Bronchial epithelial cell (primary cell): Measurements from ENCODE around the gene RABAC1. TPM values are rescaled to one million over a fixed set of nuclear protein-coding genes. Genes with fewer than 3 reads are reported as not detected.
"Not testable (repeated sequence)": the region's sequence is repeated elsewhere in the genome, so short reads cannot be mapped to it uniquely, and the experiment has no call there.

Experiments used
- DNase-seq: peaks from one replicate; pipeline ENCODE4 v3.0.0-alpha.2; 2010; ENCODE audit warnings: low read depth
- FAIRE-seq: peaks from 2 replicates; lab custom pipeline; 2011; peaks lifted over from hg19 to GRCh38; lab: Jason Lieb, UNC
- H3K27me3 ChIP-seq: 2 replicates; pipeline ENCODE4 v1.5.1; 2011; ENCODE audit warnings: low read length; ENCODE audit not compliant: control insufficient read depth, insufficient read depth
- H3K36me3 ChIP-seq: 2 replicates; pipeline ENCODE4 v1.5.1; 2011; ENCODE audit warnings: low read length; ENCODE audit not compliant: control insufficient read depth, insufficient read depth
- H3K4me3 ChIP-seq: 2 replicates; pipeline ENCODE4 v1.5.1; 2011; ENCODE audit warnings: mild to moderate bottlenecking, low read depth, low read length, control low read depth
- total RNA-seq: library from RNA; depleted of rRNA; stranded (reverse); fragments of >200 nt; gene quantifications from 2 replicates; pipeline ENCODE4 v1.2.1, GENCODE V29; 2014
- TF ChIP-seq, protein P1 (sequence below): IDR thresholded peaks from 2 replicates; pipeline ENCODE4 v1.5.1; 2011; ENCODE audit warnings: mild to moderate bottlenecking, moderate library complexity, low read length, control low read depth, inconsistent platforms; ENCODE audit not compliant: insufficient read depth, severe bottlenecking

RABAC1 gene
- total RNA-seq, 1 donor from 2014 or later, result 96.6 TPM

DNA sequence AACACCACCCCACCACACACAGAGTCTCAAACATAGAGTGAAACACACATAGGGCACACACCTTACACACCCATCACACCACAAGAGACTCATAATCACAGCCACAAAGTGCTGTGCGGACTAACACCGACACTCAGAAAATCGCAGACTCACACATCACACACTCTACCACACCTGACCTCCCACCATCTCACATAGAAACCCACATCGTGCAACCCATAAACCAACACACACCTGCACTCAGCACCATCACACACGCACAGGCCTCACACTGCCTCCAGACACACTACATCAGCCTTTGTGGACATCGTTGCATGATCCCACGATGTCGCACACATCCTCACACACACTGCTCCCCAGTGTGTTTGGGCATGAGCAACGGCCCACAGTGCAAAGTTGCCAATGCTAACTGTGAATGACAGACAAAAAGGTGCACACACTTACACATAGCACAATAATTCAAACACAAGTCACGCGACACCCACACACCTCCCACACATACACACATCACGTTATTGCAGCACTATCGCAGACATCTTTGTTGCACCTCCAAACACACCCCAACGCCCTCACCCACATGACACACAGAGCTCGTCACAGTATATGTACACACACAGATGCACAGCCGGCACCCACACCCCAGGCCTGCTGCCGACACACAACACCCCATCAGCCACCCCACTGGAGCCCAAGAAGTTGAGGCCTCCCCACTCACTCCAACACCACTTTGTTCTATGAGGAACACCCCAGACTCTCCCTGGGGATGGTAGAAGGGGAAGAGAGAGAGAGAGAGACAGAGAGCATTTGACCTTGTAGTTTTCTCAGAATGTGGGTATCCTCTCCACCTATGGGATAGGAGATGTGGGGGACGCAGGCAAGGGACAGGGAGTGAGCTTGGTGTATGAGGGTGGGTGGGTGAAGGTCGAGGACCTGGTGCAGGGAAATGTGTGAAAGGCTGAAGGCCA, 36.2 kb upstream of the RABAC1 start:
- H3K36me3 ChIP-seq, result no peaks in the 10 kb centered on the region
- TF ChIP-seq, protein P1, sequence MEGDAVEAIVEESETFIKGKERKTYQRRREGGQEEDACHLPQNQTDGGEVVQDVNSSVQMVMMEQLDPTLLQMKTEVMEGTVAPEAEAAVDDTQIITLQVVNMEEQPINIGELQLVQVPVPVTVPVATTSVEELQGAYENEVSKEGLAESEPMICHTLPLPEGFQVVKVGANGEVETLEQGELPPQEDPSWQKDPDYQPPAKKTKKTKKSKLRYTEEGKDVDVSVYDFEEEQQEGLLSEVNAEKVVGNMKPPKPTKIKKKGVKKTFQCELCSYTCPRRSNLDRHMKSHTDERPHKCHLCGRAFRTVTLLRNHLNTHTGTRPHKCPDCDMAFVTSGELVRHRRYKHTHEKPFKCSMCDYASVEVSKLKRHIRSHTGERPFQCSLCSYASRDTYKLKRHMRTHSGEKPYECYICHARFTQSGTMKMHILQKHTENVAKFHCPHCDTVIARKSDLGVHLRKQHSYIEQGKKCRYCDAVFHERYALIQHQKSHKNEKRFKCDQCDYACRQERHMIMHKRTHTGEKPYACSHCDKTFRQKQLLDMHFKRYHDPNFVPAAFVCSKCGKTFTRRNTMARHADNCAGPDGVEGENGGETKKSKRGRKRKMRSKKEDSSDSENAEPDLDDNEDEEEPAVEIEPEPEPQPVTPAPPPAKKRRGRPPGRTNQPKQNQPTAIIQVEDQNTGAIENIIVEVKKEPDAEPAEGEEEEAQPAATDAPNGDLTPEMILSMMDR, result no peak
- FAIRE-seq (peak; percentile 95), DNase-seq (no peak)
- peaks cover 35% of the 10 kb centered on the region for H3K27me3 ChIP-seq
- H3K4me3 ChIP-seq, result no peak overlapping the region

DNA sequence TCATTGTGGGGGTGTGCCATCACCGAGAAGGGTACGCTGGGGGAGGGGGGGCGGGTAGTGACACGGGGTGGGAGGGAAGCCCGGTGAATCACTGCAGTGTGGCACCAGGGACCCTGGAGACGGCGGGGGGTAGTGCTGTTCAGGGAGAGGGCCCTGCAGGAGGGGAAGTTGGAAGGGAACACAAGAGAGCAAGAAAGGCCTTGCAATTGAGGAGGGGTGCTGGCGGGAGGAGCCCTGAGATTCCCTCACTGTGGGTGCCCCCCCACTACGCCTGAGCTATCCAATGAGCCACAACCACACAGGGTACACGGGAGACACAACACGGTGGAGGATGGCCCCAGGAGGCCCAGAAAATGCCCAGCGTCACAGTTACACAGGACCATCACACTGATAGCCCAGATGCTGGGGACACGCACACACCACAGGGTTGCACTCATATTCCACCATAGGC, 35.4 kb upstream of the RABAC1 start:
- TF ChIP-seq, protein P1, result no peak
- Histone ChIP-seq H3K27me3 (peaks cover 30% of the 10 kb centered on the region), H3K4me3 (no peak overlapping the region), H3K36me3 (no peaks in the 10 kb centered on the region)
- DNase-seq (no peak), FAIRE-seq (no peak)

DNA sequence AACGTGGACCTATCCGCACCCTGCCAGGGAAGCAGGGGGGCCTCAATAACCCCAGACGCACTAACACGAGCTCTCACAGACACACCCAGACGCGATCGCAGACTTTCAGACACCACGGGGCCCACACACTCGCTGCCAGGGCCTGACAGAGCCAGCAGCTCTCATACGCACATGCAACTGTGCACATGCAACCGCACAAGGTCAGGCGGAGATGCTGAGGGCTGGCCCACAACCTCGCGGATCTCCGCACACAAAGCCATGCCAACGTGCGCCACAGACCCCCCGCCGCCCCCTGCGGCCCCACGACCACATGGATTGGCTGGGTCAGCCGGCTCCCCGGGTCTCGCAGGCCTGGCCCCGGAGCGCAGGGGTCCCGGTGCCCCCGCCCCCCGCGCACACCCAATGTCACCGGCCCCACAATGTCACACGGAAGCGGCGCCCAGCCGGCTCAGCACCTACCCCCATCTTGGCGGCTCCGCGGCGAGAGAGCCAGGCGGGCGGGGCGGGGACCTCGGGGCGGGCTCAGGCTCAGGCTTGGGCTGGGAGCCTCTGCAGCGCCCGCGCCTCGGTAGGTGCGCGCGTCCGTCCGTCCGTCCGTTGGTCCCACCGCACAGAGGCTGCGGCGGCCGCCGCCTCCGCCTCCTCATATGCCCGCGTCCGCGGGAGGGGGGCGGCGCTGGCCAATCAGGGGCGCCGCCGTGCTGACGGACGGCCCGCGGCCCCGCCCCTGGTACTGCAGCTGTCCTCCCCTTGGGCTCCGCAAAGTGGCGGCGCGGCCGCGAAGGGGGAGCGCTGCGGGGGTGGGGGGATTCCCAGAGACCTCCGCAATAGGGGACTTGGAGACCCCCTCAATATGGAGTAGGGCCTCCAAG, 34.7 kb upstream of the RABAC1 start, which contains the start of gene ATP1A3:
TSS of gene ATP1A3 (minus strand) at position 619 of the 872 bp plus-strand sequence. CDS start at position 465, 154 bp downstream.
- DNase-seq (peak; percentile 22), FAIRE-seq (no peak)
- H3K27me3 ChIP-seq, result peaks cover 25% of the 10 kb centered on the region
- H3K4me3 ChIP-seq, result peak within 1 kb of the TSS; percentile 22
- TF ChIP-seq, protein P1, result no peak
- no peaks in the 10 kb centered on the region for H3K36me3 ChIP-seq

DNA sequence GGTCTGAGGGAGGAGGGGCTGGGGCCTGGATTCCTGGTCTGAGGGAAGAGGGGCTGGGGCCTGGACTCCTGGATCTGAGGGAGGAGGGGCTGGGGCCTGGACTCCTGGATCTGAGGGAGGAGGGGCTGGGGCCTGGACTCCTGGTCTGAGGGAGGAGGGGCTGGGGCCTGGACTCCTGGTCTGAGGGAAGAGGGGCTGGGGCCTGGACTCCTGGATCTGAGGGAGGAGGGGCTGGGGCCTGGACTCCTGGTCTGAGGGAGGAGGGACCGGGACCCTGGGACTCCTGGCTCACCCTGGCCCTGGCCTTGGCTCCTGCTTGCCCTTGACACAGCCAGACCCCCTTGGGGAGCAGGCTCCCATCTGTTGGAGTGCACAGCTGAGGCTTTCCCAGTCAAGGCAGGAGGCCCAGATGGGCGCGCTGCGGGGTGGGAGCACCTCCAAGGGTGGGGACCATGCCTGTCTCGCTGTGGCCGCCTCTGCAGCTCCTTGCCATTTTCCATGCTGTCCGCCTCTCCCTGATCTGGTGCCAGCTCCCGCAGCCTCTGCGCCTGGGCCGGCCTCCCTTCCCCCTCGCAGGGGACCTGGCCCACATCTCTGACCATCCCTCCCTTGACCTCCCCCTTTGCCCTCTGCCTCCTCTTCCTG, 32.9 kb upstream of the RABAC1 start:
- not testable (repeated sequence) for FAIRE-seq, H3K4me3 ChIP-seq, DNase-seq, H3K36me3 ChIP-seq
- H3K27me3 ChIP-seq, result peaks cover 16% of the 10 kb centered on the region

DNA sequence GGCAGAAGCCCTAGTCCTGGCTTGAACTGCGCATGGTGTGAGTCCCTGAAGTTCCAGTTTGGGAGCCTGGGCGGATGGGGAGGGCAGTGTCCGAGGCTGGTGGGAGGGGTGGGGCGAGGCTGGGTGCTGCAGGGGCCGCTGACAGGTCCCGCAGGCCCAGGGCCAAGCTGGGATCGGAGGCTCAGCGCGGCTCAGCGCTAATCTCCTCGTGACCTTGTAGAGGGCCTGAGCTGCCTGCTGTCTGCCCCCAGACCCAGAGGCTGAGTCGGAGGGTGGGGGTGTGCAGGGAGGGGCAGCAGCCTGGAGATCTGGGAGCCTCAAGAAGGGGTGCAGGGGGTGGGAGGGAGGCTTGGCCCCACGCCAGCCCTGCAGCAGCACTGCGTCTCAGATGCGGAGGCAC, 31.9 kb upstream of the RABAC1 start:
- H3K4me3 ChIP-seq, result no peak overlapping the region
- no peak for DNase-seq
- H3K36me3 ChIP-seq, result no peaks in the 10 kb centered on the region
- FAIRE-seq, result no peak
- peaks cover 16% of the 10 kb centered on the region for H3K27me3 ChIP-seq
- TF ChIP-seq, protein P1, result no peak
